Transverse colon (tissue), 4 donors: ENCODE data around the gene UBR3. TPM values are rescaled to one million over a fixed set of nuclear protein-coding genes. Genes with fewer than 3 reads are reported as not detected.

ENCODE experiments used
- DNase-seq: peaks from one replicate; pipeline ENCODE4 v3.0.0-alpha.2; 2019
- H3K27ac ChIP-seq, 4 donors: fragments of 200-600 bp; sonication (generic); 2 replicates each; pipeline ENCODE4 v1.5.1; 2016 to 2018; ENCODE audit warnings: inconsistent platforms in 4 of 4
- H3K27me3 ChIP-seq: fragments of 200-600 bp; sonication (generic); 2 replicates; pipeline ENCODE4 v1.5.1; 2017; ENCODE audit warnings: inconsistent platforms
- H3K36me3 ChIP-seq, 4 donors: fragments of 200-600 bp; sonication (generic); 2 replicates each; pipeline ENCODE4 v1.5.1; 2017 to 2019; ENCODE audit warnings: inconsistent platforms in 4 of 4
- H3K4me1 ChIP-seq, 4 donors: fragments of 200-600 bp; sonication (generic); 2 replicates each; pipeline ENCODE4 v1.5.1; 2017 to 2020; ENCODE audit warnings: inconsistent platforms in 4 of 4
- H3K4me3 ChIP-seq, 4 donors: fragments of 200-600 bp; sonication (generic); 1 replicate in 1 of 4; 2 replicates in 3 of 4; pipeline versions ENCODE4 v1.5.1 to v1.6.1; 2017 to 2019; ENCODE audit warnings: inconsistent platforms in 4 of 4
- H3K9me3 ChIP-seq, 2 donors: fragments of 200-600 bp; sonication (generic); 2 replicates each; pipeline ENCODE4 v1.5.1; 2017 to 2019; ENCODE audit warnings: inconsistent platforms in 2 of 2
- EP300 ChIP-seq: sonication (generic); formaldehyde crosslinking; IDR thresholded peaks from one replicate; pipeline ENCODE4 v1.6.1; 2017; ENCODE audit warnings: antibody characterized with exemption, low read depth
- POLR2A ChIP-seq: fragments of 450-650 bp; IDR thresholded peaks from one replicate; pipeline ENCODE4 v1.6.1; 2016; ENCODE audit warnings: antibody characterized with exemption, mild to moderate bottlenecking, moderate library complexity
- POLR2AphosphoS5 ChIP-seq, 3 donors: sonication (generic); formaldehyde crosslinking; IDR thresholded peaks; one replicate each; pipeline ENCODE4 v1.6.1; 2016; ENCODE audit warnings: antibody characterized with exemption in 3 of 3
- WGBS, 2 donors: methylation state at CpG; one replicate each; pipeline ENCODE4 v1.1.5; 2018; ENCODE audit warnings: low coverage in 1 of 2; 5-methylcytosine and 5-hydroxymethylcytosine counted together
- in situ Hi-C, 4 donors: fragments of 200-750 bp; cut with MboI; loops; one replicate each; pipeline versions ENCODE4 v1.15.0 to v1.15.1; 2017; ENCODE audit warnings: low sequenced_read_pairs in 3 of 4, low pct_ligation_motif_present in 1 of 4, low pct_unique_long_range_greater_than_20kb in 1 of 4
- intact Hi-C: fragments of 100-400 bp; cut with DNase I; formaldehyde crosslinking; loops from one replicate; pipeline ENCODE4 v1.15.1; 2023; ENCODE audit warnings: low total_unique reads
- total RNA-seq, 4 donors: library from RNA; depleted of rRNA; stranded (reverse); fragments of >200 nt; gene quantifications; one replicate each; pipeline ENCODE4 v1.1.0, GENCODE V29; 2016
- TF ChIP-seq, protein P1 (sequence below), 5 experiments: fragments of 200-600 bp in 3 of 5; fragments of 450-650 bp in 2 of 5; sonication (generic) in 3 of 5; IDR thresholded peaks; 1 replicate in 2 of 5; 2 replicates in 3 of 5; pipeline ENCODE4 v1.5.1; 2016 to 2017; ENCODE audit warnings: antibody characterized with exemption in 5 of 5, inconsistent platforms in 3 of 5, mild to moderate bottlenecking in 2 of 5, moderate library complexity in 1 of 5

The UBR3 gene
- total RNA-seq, 4 donors from 2014 or later, result 45.2 to 79.0 (median 74.1) TPM

DNA sequence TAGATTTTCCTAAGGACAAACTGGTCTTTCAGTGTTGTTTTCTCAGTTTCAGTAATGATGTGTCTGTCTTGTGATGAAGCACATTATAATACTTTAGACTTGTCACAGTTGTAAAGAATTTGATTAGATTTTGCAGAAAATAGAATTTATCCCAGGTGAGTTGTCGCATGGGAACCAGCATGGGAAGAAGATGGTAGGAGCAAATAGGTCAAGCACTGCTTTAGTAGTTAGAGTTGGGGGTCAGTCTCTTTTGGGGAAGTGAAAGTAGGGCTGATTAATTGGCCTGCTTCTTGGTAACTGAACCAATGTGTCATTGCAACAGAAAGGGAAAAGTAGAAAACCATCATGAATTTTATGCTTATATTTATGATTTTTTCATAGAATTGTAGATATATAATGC lies 197.5 kb downstream of the UBR3 start:
- WGBS, 2 donors, result 100% methylated on average over 1 of the region's 1 CpG; no CpG with 5 or more reads in 1 of the 2 donors
- Histone ChIP-seq H3K9me3 (no peaks in the 10 kb centered on the region), H3K27me3 (no peaks in the 10 kb centered on the region), H3K27ac (no peak overlapping the region), H3K4me3 (no peak overlapping the region), H3K4me1 (no peaks in the 10 kb centered on the region), H3K36me3 (peaks cover 0 to 4% (median 1%) of the 10 kb centered on the region in 4 donors)
- no peak for DNase-seq
- intact Hi-C loops, result no loop called here
- TF ChIP-seq POLR2AphosphoS5 (IDR thresholded peaks at IDR 0.05), result no peak
- no peak for TF ChIP-seq EP300
- in situ Hi-C loops, result no loop called here

DNA sequence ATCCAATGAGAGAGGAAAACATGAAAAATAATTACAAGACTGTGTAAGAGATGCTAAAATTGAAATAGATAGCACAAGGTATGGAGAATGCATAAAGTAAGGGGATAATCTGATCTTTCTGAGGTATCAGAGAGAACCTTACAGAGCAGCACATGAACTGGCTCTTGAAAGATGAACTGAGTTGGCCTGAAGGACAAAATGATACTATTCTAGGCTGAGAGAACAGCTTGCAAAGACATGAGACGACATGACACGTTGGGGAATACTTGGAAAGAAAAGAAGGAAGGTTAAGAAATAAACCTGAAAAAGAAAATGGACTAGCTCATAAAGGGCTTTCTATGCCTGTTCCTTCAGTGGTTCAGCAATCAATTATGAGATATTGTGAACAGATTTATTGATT lies 198.0 kb downstream of the UBR3 start:
- Histone ChIP-seq H3K9me3 (no peaks in the 10 kb centered on the region), H3K4me1 (no peaks in the 10 kb centered on the region), H3K27me3 (no peaks in the 10 kb centered on the region), H3K4me3 (no peak overlapping the region), H3K36me3 (peaks cover 0 to 9% (median 4%) of the 10 kb centered on the region in 4 donors), H3K27ac (no peak overlapping the region)
- intact Hi-C loops (no loop called here), in situ Hi-C loops (no loop called here)
- 93 to 100% methylated on average over 2 of the region's 2 CpGs for WGBS, 2 donors
- TF ChIP-seq POLR2A (no peak), POLR2AphosphoS5 (IDR thresholded peaks at IDR 0.05) (no peak), EP300 (no peak)
- TF ChIP-seq, protein P1, sequence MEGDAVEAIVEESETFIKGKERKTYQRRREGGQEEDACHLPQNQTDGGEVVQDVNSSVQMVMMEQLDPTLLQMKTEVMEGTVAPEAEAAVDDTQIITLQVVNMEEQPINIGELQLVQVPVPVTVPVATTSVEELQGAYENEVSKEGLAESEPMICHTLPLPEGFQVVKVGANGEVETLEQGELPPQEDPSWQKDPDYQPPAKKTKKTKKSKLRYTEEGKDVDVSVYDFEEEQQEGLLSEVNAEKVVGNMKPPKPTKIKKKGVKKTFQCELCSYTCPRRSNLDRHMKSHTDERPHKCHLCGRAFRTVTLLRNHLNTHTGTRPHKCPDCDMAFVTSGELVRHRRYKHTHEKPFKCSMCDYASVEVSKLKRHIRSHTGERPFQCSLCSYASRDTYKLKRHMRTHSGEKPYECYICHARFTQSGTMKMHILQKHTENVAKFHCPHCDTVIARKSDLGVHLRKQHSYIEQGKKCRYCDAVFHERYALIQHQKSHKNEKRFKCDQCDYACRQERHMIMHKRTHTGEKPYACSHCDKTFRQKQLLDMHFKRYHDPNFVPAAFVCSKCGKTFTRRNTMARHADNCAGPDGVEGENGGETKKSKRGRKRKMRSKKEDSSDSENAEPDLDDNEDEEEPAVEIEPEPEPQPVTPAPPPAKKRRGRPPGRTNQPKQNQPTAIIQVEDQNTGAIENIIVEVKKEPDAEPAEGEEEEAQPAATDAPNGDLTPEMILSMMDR (IDR thresholded peaks at IDR 0.05), result no peak
- no peak for DNase-seq

DNA sequence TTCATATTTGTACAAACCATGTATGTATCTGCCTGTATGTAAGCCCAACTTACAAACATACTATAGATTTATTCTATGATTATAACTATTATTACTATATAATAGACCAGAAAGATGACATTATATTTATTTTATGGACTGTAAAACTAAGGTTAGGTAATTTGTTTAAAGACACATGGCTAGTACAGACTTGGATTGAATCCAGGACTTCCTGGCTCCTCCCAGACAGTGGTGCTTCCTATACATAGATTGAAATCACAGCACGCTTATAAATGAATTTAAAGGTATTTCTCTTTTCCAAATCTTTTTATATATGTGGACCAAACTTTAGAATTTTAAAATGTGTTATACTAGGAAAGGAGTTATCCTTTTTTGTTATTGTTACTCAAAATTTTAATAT lies 199.1 kb downstream of the UBR3 start:
- no peak for DNase-seq
- intact Hi-C loops (no loop called here), in situ Hi-C loops (no loop called here)
- Histone ChIP-seq H3K27ac (no peak overlapping the region), H3K9me3 (no peaks in the 10 kb centered on the region), H3K4me3 (no peak overlapping the region), H3K4me1 (no peaks in the 10 kb centered on the region), H3K27me3 (no peaks in the 10 kb centered on the region), H3K36me3 (peaks cover 0 to 19% (median 4%) of the 10 kb centered on the region in 4 donors)
- no peak for TF ChIP-seq POLR2AphosphoS5 (IDR thresholded peaks at IDR 0.05)
- TF ChIP-seq POLR2A, result no peak
- TF ChIP-seq, protein P1 (IDR thresholded peaks at IDR 0.05), result no peak
- no peak for TF ChIP-seq EP300
- WGBS, 2 donors, result 100% methylated on average over 1 of the region's 1 CpG

DNA sequence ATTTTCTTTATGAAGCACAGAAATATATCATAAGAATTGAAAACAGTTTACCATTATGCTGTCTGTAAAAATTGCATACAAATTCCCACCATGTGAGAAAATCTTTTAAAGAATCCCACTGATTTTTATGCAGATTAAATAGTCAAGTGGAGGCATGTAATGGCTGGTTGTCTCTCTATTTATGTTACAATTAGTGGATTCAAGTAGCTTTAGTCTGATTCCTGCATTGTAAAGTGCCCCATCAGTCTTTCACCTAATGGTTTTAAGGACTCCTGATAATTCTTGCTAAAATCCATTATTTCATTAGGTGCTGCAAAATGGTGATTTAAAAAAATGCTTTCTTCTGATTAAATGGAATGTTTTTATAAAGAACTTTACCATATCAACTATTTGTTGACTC lies 202.3 kb downstream of the UBR3 start:
- Histone ChIP-seq H3K36me3 (peaks cover 0 to 20% (median 4%) of the 10 kb centered on the region in 4 donors), H3K4me1 (no peaks in the 10 kb centered on the region), H3K9me3 (no peaks in the 10 kb centered on the region), H3K4me3 (no peak overlapping the region), H3K27ac (no peak overlapping the region), H3K27me3 (no peaks in the 10 kb centered on the region)
- TF ChIP-seq POLR2A (no peak), POLR2AphosphoS5 (IDR thresholded peaks at IDR 0.05) (no peak), EP300 (no peak)
- TF ChIP-seq, protein P1 (IDR thresholded peaks at IDR 0.05), result no peak
- in situ Hi-C loops, result no loop called here
- intact Hi-C loops, result no loop called here
- no peak for DNase-seq

DNA sequence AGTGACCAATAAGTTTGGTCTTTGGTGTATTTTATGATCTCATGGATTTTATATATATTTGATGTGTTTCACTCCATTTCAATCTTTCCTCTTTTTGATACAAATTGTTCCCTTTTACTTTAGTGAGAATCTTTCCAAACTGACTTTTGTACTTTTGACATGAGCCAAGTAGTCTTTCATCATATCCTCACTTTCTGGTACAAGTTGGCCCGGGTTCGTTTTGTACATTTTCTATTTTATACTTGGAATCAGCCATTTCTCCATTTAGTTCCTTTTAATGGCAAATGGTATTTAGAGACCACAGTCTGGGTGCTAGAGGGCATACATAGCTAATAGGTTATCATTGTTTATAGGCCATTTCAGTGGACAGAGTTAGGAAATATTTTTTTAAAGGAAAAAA lies 202.8 kb downstream of the UBR3 start:
- TF ChIP-seq EP300, result no peak
- TF ChIP-seq POLR2AphosphoS5 (IDR thresholded peaks at IDR 0.05), result no peak
- TF ChIP-seq, protein P1 (IDR thresholded peaks at IDR 0.05), result no peak
- no peak for DNase-seq

More for the DNA sequence above, 202.8 kb downstream of the UBR3 start:
- Histone ChIP-seq H3K27ac (no peak overlapping the region), H3K4me1 (no peaks in the 10 kb centered on the region), H3K27me3 (no peaks in the 10 kb centered on the region), H3K9me3 (no peaks in the 10 kb centered on the region), H3K4me3 (no peak overlapping the region), H3K36me3 (peaks cover 0 to 20% (median 4%) of the 10 kb centered on the region in 4 donors)
- intact Hi-C loops (no loop called here), in situ Hi-C loops (no loop called here)
- 83 to 87% methylated on average over 2 of the region's 2 CpGs for WGBS, 2 donors
